Hair follicle dermal papilla cell (primary cell): Measurements from ENCODE around the gene ZFP69B. TPM values are rescaled to one million over a fixed set of nuclear protein-coding genes. Genes with fewer than 3 reads are reported as not detected.

Experiments
- total RNA-seq: library from RNA; depleted of rRNA; stranded (reverse); fragments of >200 nt; gene quantifications from 2 replicates; pipeline ENCODE4 v1.2.3, GENCODE V29; 2012

ZFP69B gene
- 1.9 and 2.3 TPM in 2 replicates for total RNA-seq

DNA sequence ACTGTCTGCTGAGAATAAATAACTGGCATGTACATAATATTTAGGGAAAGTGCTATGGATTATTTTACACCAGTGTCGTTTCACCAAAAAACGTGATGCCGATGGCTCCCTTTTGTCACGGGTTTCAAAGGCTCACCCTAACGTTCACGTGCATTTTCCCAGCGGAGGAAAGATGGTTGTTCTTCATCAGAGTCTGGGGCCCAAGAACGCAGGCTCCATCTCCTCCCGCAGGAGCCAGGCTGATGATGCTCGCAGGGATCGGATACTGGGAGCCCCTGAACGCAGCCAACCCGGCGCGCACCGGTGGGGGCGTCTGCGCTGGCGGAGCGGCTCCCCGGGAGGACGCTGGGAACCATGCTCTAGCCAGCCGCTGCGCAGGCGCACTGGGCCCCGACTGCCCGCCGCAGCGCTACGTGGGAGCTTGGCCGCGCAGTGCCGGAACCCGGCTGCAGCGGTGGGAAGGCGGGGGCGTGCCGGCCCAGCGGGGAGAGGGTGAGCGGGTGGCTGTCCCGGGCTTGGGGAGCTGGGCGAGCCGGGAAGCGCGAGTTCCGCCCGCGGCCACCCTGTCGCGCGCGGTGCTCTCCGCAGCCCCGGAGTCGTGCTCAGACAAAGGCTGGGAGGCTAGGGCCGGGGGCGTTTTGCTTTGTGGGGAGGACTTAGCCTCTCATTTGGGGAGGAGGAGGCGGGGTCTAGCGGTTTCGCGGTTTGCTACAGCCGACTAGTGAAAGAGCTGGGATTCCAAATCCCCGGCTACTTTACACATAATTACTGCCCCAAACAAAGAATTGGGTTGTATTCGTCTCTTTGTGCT, at the start of gene ZFP69B:
TSS of gene ZFP69B (plus strand) at position 793 of the 811 bp plus-strand sequence. CDS start 486 bp downstream, outside the sequence.

DNA sequence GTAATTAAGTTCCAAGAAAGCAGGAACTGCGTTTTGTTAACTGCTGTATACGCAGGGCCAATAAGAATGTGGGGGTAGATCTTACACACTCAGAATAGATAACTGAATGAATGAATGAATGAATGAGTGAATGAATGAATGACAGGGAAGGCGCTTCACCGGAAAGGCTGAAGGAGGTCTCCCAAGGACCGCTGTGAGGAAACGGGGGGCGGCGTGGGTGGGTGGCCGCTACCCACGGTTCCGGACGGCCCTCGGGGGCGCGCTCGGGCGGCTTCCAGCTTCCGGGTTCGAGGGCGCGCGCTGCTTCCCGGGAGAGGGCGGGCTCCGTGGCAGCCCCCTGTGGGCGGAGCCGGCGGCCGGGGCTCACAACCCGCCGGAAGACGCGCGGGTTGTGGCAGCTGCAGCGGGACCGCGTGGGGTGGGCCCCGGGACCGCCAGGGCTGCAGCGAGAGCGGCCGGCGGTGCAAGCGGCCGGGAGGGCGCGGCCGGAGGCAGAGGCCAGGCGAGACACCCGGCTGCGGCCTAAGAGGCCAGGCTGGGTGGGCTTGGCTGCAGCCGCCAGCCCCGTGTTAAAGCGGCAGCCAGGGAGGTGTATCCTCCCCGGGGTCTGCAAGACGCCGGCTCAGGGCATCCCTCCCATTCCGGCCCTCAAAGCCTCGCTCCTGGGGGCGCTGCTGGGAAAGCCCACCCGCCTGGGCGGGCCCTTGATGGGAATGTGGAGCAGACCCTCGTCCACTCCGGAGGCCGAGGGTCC, 26.8 kb downstream of the ZFP69B start, which contains the start of gene ZFP69:
TSS of gene ZFP69 (plus strand) at position 367 of the 754 bp plus-strand sequence. CDS start 2,072 bp downstream, outside the sequence.

DNA sequence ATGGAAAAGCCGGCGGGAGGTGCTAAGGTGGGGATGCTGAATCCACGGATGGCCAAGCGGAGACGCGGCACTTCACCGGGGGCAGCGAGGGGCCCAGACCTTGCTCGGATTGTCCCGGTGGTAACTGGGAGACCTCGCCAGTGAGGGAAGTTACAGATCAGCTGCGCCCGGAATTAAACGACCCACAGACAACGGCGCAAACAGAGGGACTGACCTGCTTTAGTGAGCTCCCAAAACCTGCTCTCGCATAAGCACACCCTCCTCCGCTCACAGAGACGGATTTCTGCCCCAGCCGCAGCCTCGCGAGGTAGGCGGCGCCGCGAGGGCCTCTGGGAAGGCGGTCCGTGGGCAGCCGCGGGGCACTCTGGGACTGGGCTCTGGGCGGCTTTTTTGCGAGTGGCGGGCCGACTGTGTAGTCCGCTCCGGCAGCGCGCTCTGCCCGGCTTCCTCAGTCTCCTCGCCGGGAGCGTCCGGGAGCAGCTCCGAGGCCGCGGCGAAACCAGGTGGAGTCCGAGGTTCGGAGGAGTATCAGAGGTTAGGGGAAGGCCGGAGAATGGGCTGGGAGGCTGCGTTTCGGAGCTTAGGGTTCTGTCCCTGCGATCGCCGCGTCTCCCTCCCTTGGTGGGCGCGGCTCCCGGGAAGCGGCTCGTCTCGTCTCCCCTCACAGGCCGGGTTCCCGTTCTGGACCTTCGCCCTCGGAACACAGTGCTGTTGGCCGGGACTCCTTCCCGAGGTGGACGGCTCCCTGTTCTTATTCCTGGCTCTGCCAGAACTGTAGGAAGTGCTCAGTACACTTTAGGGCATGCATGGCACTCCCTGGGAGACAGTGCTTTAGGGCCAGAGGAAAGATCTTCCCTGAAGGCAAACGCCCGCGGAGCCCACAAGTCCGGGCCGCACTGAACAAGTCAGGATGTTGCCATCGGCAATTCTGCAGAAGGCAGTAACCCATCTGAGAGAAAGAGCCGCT, 58.4 kb downstream of the ZFP69B start, which contains the start of gene EXO5:
TSS of gene EXO5 (plus strand) at position 393 of the 967 bp plus-strand sequence. CDS start 5,778 bp downstream, outside the sequence.

Other genes with a start within 250 kb of the ZFP69B start
- gene TMCO2, start 202.5 kb upstream of the ZFP69B start, total RNA-seq = not detected in 2 replicates
- gene ZMPSTE24, start 192.2 kb upstream of the ZFP69B start, total RNA-seq = 63.0 and 68.7 TPM in 2 replicates
- 2.7 and 4.4 TPM in 2 replicates for gene COL9A2, start 133.2 kb upstream of the ZFP69B start, total RNA-seq
- 21.1 and 24.8 TPM in 2 replicates for gene SMAP2, start 76.7 kb upstream of the ZFP69B start, total RNA-seq
- 4.1 and 4.4 TPM in 2 replicates for gene ZFP69, start 26.8 kb downstream of the ZFP69B start, total RNA-seq
- gene EXO5, start 58.3 kb downstream of the ZFP69B start, total RNA-seq = 10.7 and 11.0 TPM in 2 replicates
- 2.8 and 3.7 TPM in 2 replicates for gene ZNF684, start 81.2 kb downstream of the ZFP69B start, total RNA-seq
- 0.36 and 0.81 TPM in 2 replicates for gene RIMS3, start 215.2 kb downstream of the ZFP69B start, total RNA-seq
- gene NFYC, start 241.2 kb downstream of the ZFP69B start, total RNA-seq = 25.1 and 29.2 TPM in 2 replicates